Osteoblast (primary cell): ENCODE measurements around the gene C1orf159. TPM values are rescaled to one million over a fixed set of nuclear protein-coding genes. Genes with fewer than 3 reads are reported as not detected.
A peak's percentile ranks its signal among the peaks of the same experiment; 100 is the strongest.

Source experiments
- DNase-seq: peaks from one replicate; pipeline ENCODE4 v3.0.0; 2011; ENCODE audit warnings: low spot score, mixed read lengths; ENCODE audit not compliant: insufficient read length; ENCODE audit errors: missing footprints
- H2AFZ ChIP-seq: 2 replicates; pipeline ENCODE4 v1.6.0; 2011; ENCODE audit warnings: mild to moderate bottlenecking, low read length
- H3K27ac ChIP-seq: 2 replicates; pipeline ENCODE4 v1.5.1; 2011; ENCODE audit warnings: mild to moderate bottlenecking, low read depth, low read length, moderate library complexity
- H3K27me3 ChIP-seq: 2 replicates; pipeline ENCODE4 v1.6.0; 2012; ENCODE audit warnings: mild to moderate bottlenecking, control low read depth, inconsistent platforms, low read length, moderate library complexity; ENCODE audit not compliant: insufficient read depth
- H3K36me3 ChIP-seq: 2 replicates; pipeline ENCODE4 v1.5.1; 2011; ENCODE audit warnings: mild to moderate bottlenecking, low read length, control low read depth, moderate library complexity; ENCODE audit not compliant: insufficient read depth
- H3K4me1 ChIP-seq: 2 replicates; pipeline ENCODE4 v1.5.1; 2011; ENCODE audit warnings: mild to moderate bottlenecking, low read length, control low read depth, moderate library complexity; ENCODE audit not compliant: insufficient read depth
- H3K4me2 ChIP-seq: 2 replicates; pipeline ENCODE4 v1.6.0; 2011; ENCODE audit warnings: mild to moderate bottlenecking, low read length; ENCODE audit not compliant: insufficient read depth
- H3K4me3 ChIP-seq: fragments of 200-600 bp; sonication (generic); 3 replicates; pipeline ENCODE4 v1.5.1; 2012; ENCODE audit warnings: mild to moderate bottlenecking, low read length, inconsistent platforms; ENCODE audit not compliant: insufficient read depth
- H3K79me2 ChIP-seq: 2 replicates; pipeline ENCODE4 v1.6.0; 2012; ENCODE audit warnings: mild to moderate bottlenecking, low read length, control low read depth, inconsistent platforms; ENCODE audit not compliant: insufficient read depth
- H3K9me3 ChIP-seq: 2 replicates; pipeline ENCODE4 v1.5.1; 2011; ENCODE audit warnings: low read depth, low read length, control low read depth
- H4K20me1 ChIP-seq: 2 replicates; pipeline ENCODE4 v1.6.0; 2012; ENCODE audit warnings: mild to moderate bottlenecking, low read length, control low read depth; ENCODE audit not compliant: insufficient read depth
- total RNA-seq: library from RNA; depleted of rRNA; stranded (reverse); fragments of >200 nt; gene quantifications from 2 replicates; pipeline ENCODE4 v1.2.3, GENCODE V29; 2012
- TF ChIP-seq, protein P1 (sequence below): IDR thresholded peaks from 2 replicates; pipeline ENCODE4 v1.5.1; 2011; ENCODE audit warnings: mild to moderate bottlenecking, low read depth, low read length, moderate library complexity; ENCODE audit errors: extremely low read depth

Gene C1orf159
- total RNA-seq, 1 donor = 5.4 TPM

DNA sequence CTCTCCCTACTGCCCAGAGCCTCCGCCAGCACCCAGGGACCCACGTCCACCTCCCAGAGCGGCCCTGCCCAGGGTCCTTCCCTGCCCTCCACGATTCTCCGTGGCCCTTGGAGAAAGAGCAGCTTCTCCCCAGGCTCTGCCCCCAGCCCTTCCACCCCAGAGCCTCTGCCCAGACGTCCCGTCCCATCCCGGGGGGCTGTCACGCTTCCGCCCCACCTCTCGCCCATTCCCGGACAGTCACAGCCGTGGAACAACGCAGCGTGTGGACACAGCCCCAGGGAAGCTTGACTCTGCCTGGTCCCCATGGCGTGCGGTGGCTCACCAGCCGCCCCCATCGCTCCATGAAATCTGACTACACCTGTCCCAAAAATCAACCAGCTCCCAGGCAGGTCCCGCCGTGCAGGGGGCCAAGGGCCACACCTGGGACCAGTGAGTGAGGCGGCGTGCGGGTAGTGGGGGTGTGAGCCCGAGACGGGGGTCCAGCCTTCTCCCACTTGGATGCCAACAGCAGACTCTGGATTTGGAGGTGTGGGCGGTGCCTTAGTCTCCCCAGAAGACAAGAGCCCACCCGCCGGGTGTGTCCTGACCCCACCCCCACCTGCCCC lies 45.3 kb upstream of the C1orf159 start:
- Histone ChIP-seq H2AFZ (no peak overlapping the region), H3K4me1 (peaks cover 8% of the 10 kb centered on the region), H3K9me3 (no peaks in the 10 kb centered on the region), H3K4me3 (no peak overlapping the region), H3K79me2 (no peaks in the 10 kb centered on the region), H4K20me1 (no peaks in the 10 kb centered on the region), H3K27ac (no peak overlapping the region), H3K27me3 (peaks cover 13% of the 10 kb centered on the region), H3K36me3 (no peaks in the 10 kb centered on the region), H3K4me2 (no peak overlapping the region)
- no peak for DNase-seq
- TF ChIP-seq, protein P1, sequence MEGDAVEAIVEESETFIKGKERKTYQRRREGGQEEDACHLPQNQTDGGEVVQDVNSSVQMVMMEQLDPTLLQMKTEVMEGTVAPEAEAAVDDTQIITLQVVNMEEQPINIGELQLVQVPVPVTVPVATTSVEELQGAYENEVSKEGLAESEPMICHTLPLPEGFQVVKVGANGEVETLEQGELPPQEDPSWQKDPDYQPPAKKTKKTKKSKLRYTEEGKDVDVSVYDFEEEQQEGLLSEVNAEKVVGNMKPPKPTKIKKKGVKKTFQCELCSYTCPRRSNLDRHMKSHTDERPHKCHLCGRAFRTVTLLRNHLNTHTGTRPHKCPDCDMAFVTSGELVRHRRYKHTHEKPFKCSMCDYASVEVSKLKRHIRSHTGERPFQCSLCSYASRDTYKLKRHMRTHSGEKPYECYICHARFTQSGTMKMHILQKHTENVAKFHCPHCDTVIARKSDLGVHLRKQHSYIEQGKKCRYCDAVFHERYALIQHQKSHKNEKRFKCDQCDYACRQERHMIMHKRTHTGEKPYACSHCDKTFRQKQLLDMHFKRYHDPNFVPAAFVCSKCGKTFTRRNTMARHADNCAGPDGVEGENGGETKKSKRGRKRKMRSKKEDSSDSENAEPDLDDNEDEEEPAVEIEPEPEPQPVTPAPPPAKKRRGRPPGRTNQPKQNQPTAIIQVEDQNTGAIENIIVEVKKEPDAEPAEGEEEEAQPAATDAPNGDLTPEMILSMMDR = no peak

DNA sequence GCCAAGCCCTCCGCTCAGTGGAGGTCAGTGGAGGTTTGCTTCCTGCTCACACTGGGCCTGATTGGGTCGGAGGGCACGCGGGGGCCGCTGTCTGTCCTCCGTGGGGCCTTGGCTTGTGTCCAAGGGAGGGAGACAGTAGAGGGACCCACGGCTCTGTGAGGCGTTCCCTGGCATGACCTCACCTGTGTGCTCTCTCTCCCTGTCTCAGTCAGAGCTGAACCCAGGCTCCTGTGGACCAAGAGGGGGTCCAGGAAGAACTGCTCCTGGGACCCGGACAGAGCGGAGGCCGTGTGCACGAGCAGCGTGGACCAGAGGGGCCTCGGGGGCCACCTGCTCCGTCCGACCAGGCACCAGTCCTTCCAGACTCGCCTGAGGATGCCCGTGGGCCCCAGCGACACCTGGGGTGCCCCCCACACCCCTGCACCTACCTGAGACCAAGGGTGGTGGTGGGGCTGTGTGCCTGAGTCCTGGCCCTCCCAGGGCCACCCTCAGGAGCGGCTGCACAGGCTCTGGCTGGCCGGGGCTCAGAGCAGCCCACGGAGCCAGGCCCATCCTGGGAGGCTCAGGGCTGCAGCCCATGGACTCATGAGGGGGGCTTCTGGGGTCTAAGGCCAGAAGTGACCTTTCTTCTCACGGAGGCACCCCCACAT lies 44.5 kb upstream of the C1orf159 start:
- Histone ChIP-seq H3K9me3 (no peaks in the 10 kb centered on the region), H3K4me2 (no peak overlapping the region), H3K79me2 (no peaks in the 10 kb centered on the region), H3K27ac (no peak overlapping the region), H3K36me3 (no peaks in the 10 kb centered on the region), H3K4me3 (no peak overlapping the region), H3K27me3 (peaks cover 13% of the 10 kb centered on the region), H4K20me1 (no peaks in the 10 kb centered on the region), H3K4me1 (peaks cover 8% of the 10 kb centered on the region), H2AFZ (no peak overlapping the region)
- no peak for DNase-seq
- TF ChIP-seq, protein P1 = no peak

GRCh38 chr1:1157914-1158710 lies 42.2 kb upstream of the C1orf159 start:
- Histone ChIP-seq H3K9me3 (no peaks in the 10 kb centered on the region), H2AFZ (peak overlapping the region; percentile 78), H3K4me3 (peak overlapping the region; percentile 72), H3K4me1 (peaks cover 8% of the 10 kb centered on the region), H3K27me3 (no peaks in the 10 kb centered on the region), H3K79me2 (no peaks in the 10 kb centered on the region), H3K36me3 (no peaks in the 10 kb centered on the region), H3K27ac (peak overlapping the region; percentile 41), H3K4me2 (peak overlapping the region; percentile 95), H4K20me1 (no peaks in the 10 kb centered on the region)
- DNase-seq = peak; percentile 98
- TF ChIP-seq, protein P1 = no peak

- Histone ChIP-seq H3K27me3 (no peaks in the 10 kb centered on the region), H3K79me2 (no peaks in the 10 kb centered on the region), H3K4me3 (peak overlapping the region; percentile 72), H3K9me3 (no peaks in the 10 kb centered on the region), H2AFZ (peak overlapping the region; percentile 78), H3K36me3 (no peaks in the 10 kb centered on the region), H3K27ac (peak overlapping the region; percentile 28), H4K20me1 (no peaks in the 10 kb centered on the region), H3K4me2 (peak overlapping the region; percentile 95), H3K4me1 (peaks cover 8% of the 10 kb centered on the region)
- TF ChIP-seq, protein P1 = no peak
- peak; percentile 100 for DNase-seq
Measured at GRCh38 chr1:1157426-1157913, 41.6 kb upstream of the C1orf159 start.
